Stimulated activated CD4-positive, alpha-beta T cell treated with anti-CD3 and anti-CD28 coated beads, Interleukin-1b, Interleukin-23, amount 100 ng/mL, for 48 hours (primary cell): ENCODE measurements around the gene MRPS18A.
"Not testable (repeated sequence)": the region's sequence is repeated elsewhere in the genome, so short reads cannot be mapped to it uniquely, and the experiment has no call there.

ENCODE experiments used
- DNase-seq: peaks from one replicate; pipeline ENCODE4 v3.0.0-alpha.2; 2020

MRPS18A gene

DNA sequence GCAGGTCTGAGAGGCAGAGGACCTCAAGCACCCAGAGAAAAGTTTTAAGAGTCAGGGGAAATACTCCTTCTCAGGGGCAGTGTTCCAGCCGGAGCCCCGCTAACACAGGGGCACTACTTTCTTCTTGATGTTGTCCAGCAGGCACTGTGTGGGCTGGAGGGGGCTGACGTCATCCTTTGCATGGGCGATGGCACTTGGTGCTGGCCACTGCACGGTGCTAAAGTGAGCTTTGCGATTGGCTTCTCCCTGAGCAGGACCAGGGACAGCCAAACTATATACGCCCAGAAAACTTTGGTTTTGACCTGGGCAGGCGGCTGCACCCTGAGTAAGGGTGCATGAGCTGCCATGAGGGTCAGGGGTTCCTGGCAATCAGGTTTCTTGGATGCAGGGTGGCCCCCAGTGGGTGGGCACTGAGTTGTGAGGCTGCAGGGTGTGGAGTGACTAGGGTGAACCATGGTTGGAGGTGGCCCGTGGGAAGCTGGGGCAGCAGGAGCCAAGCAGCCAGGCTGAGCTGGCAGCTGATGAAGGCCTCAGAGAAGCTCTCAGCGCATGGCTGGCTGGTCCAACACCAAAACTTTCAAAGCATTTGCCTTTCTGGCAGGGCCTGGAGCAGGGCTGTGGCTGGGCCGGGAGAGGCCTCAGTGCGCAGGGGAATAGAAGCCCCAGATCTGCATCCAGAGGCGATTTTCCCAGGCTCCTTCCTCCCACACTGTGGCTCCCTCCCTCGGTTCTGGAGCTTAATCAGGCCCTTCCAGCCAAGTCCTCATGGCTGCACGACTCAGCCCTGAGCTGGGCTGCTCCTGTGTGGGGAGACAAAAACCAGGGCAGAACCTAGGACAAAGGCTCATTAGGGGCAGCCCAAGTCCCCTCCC lies 18.3 kb downstream of the MRPS18A start:
- DNase-seq = no peak

DNA sequence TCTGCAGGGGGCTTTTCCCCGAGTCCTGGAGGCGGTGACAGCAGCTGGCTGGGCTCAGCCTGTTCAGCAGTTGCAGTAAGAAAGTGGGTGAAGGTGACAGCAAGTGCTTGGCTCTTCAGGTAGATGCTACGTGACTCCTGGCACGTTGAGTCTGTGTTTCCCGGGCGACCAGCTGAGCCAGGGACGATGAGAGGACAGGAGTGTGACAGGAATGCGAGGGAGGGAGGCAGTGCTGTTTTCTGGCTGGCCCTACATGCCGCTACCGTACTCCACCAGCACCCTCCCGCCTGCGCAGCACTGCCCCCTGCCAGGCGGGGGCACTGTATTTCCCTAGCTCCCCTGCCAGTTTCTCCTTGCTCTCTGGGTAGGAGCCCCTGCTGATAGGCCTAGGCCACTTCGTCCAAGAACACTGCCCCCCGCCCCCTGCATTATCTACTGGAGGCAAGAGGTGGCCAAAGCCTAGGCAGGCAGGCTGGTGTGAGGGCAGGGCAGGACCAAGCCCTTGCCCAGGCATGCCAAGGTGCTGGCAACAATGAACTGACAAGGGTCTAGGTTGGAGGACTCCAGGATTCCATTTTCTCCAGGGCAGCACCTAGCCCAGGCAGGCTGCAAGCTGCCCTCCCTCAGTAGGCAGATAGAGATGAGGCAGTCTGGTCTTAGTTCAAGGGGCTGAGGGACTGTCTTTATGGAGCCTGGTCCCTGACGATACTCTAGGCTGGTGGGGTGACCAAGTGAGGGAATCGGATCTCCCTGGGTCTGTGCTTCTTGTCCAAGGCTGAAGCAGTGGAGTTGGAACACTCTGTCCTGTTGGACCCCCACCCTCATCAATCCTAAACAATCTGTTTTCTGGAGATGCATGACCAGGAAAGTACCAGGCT lies 19.2 kb downstream of the MRPS18A start:
- DNase-seq = peak; percentile 59

DNA sequence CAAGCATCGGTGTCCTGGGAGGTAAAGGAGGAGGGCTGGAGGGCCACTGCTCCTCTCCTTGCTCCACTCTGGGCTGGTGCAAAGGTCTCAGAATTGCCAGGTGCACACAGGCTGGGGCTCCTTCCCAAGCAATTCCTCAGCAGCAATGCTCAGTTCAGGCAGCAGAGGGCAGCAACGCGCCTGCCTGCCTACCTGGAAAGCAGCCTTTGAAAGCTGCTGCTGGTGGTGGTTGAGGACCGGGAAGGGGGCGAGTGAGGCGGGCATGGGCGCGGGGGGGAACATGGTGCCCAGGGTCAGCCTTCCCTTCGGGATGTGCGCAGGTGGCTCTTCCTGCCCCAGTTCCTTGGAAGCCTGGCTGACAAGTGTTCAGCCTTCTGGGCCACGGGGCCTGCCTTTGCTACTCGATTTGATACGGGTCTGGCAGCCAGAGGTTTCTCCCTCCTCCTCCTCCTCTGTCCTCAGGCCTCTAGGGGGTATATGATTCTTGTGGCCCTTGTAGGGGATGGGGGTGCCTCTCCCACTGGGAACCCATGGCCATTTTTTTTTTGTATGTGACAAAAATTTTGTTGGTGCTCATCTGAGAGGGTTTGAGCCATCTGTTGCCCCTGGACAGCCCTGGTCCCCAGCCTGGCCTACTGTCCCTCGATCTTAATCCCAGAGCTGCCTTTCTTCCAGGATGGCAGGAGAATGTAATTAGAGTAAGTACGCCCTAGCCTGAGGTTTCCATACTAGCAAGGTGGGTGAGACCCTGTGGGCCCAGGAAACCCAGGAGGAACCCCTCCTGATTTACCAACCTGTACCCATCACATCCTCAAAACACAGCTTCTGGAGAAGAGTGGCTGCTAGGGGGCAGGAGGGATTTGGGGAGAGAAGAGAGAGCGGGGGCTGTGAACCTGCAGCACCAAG lies 20.1 kb downstream of the MRPS18A start:
- DNase-seq = peak; percentile 85

DNA sequence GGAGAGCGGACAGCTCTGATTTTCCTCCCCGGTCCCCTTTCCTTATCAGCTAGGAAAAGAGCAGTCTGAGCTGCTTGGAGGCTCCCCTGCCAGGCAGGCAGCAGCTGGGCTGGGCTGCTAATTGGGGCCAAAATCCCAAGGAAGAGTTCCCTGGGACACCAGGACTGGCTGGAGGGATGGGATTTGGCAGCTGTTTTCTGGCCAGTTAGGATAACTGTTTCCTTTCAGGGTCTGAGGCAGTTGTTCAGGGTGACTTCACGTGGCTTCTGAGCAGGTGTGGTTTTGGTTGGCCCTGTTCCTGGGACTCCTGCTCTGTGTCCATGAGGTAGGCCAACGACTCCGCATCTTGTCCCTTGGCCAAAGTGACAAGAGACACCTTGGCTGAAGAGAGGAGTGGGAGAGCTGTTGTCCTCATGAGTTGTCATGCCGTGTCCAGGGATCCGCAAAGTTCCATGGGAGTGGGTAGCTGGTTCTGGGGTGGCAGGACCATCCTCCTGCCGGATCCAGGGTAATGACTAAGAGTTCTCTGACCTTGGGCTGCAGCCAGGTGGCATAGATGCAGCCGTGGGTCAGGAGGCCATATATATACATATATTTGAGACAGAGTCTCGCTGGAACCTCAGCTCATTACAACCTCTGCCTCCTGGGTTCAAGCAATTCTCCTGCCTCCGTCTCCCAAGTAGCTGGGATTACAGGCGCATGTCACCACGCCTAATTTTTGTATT lies 21.2 kb downstream of the MRPS18A start:
- no peak for DNase-seq

DNA sequence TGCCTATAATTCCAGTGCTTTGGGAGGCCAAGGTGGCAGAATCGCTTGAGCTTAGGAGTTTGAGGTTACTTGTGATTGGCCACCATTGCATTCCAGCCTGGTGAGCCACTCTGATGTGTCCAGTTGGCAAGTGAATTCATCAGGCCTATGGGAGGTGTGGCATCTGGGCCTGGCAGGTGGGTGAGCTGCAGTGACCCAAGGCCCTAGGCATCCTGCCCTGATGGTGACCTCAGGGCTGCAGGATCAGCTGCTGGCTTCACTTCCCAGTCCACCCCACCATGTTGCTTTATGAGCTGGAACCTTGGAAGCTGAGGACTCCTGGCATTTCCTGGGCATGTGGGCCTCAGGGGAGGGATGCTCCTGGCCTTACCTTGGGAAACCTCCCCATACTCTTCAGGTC lies 22.2 kb downstream of the MRPS18A start:
- no peak for DNase-seq

DNA sequence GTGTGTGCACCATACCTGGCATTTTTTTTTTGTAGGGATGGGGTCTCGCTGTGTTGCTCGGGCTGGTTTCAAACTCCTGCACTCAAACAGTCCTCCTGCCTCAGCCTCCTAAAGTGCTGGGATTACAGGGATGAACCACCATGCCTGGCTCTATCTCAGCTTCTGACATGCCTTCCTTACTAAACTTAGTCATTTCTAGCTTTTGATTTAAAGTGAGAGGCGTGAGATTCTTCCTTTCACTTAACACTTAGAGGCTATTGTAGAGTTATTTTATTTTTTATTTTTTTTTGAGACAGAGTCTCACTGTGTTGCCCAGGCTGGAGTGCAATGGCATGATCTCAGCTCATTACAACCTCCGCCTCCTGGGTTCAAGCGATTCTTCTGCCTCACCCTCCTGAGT lies 24.6 kb downstream of the MRPS18A start:
- DNase-seq = not testable (repeated sequence)

DNA sequence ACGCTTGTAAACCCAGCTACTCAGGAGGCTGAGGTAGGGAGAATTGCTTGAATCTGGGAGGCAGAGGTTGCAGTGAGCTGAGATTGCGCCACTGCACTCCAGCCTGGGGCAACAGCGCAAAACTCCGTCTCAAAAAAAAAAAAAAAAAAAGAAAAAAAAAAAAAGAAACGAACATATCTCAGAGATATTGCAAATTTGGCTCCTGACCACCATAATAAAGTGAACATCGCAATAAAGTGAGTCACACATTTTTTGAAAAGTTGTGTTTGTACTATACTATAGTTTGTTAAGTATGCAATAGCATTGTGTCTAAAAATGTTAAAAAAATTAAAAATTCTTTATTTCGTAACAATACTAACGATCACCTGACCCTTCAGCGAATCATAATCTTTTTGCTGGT lies 29.4 kb downstream of the MRPS18A start:
- no peak for DNase-seq

DNA sequence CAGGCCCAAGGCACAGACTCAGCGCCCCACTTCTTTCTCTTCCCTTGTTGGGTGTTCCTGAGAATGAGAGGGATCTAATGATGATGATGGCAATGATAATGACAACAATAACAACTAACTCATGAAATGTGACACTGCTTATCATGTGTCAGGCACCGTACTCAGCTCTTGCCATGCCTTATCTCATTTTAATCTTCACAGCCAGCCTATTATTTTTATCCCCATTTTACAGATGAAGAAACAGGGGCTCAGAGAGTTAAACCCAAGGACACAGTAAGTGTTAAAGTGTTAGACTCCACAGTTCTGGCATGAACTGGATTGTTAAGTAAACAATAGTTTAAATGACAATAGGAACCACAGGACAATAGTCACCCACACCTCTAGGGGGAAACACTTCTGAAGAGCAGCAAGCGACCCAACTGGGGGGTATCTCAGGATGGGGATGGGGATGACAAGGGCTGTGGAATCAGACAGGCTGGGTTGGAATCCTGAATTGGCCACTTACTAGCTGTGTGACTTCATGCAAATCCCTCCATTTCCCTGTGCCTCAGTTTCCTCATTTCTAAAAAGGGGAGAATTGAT lies 30.3 kb downstream of the MRPS18A start:
- DNase-seq = no peak

DNA sequence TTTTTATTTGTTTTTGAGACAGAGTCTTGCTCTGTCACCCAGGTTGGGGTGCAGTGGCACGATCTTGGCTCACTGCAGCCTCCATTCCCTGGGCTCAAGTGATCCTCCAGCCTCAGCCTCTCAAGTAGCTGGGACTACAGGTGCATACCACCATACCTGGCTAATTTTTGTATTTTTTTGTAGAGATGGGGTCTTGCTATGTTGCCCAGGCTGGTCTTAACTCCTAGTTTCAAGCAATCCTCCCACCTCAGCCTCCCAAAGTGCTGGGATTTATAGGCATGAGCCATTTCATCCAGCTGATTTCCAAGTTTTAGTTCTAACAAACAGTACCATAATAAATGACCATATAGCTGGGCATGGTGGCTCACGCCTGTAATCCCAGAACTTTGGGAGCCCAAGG lies 34.8 kb downstream of the MRPS18A start:
- not testable (repeated sequence) for DNase-seq

DNA sequence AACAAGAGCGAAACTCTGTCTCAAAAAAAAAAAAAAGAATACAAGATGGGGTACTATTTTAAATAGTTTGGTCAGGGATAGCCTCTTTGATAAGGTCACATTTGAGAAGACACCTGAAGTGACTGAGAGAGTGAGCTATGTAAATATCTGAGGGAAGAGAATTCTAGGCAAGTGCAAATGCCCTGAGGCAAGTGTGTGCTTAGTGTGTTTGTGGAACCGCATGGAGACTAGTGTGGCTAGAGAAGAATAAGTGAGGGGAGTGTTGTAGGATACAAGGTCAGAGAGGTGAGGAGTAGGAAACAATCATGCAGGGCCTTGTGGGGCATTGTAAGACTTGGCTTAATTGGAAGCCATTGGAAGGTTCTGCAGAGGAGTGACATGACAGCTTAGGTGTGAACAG lies 39.3 kb downstream of the MRPS18A start:
- DNase-seq = no peak

DNA sequence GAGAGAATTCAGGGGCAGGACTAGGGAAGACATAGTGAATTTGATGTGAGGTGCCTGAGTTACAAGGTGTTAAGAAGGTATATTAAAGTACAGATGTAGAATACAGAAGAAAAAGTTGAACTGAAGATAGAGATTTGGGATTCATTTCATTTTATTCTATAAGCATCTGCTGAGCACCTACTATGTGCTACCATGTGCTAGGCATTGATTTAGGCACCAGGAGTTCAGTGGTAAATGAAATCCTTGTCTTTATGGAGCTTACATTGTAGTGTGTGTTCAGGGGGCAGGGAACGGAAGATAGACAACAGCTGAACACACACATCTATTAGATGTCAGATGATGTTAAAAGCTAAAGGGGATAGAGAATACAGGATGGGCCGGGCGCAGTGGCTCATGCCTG lies 40.0 kb downstream of the MRPS18A start:
- no peak for DNase-seq

DNA sequence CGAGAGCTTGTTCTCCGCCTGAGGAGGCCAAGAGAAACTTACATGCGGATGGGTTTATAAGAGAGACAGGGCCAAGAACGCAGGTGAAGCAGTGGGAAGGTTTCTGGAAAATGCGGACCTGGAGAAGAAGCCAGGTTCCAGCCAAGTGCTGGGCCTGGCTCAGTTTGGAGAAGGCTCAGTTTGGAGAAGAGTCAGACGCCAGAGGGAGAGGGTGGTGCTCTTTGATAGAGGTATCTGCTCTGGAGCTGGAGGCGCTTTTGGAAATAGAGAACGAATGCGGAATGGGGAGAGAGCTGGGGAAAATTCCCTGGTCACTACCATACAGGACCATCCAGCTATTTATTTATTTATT lies 42.0 kb downstream of the MRPS18A start:
- no peak for DNase-seq

DNA sequence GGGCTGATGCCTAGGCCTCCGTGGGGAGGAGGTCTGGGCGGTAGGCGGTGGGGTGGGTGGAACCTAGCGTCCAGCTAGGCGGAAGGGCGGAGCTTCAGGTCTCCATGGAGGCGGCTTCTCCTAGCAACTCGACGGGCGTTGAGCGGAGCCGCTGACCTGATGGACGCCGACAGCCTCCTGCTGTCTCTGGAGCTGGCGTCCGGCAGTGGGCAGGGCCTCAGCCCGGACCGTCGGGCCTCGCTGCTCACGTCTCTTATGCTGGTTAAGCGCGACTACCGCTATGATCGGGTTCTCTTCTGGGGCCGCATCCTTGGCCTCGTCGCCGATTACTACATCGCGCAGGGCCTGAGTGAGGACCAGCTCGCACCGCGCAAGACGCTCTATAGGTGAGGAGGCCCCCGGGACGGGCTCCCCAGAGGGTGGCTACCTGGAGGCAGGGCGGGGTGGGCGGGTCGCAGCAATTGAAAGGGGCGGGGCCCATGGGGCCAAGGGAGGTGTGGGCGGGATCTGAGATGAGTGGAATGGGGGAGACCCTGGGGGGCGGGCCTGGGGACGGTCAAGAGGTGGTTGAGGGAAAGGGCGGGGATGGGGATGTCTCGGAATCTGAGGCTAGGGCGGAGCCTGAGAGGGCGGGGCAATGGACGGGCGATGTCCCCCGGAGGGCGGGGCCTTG lies 42.5 kb downstream of the MRPS18A start, which contains the start of gene RSPH9:
Gene RSPH9 (plus strand): TSS at position 97 of the 673 bp plus-strand sequence. CDS start 63 bp downstream, at position 160.
- DNase-seq = peak; percentile 71

DNA sequence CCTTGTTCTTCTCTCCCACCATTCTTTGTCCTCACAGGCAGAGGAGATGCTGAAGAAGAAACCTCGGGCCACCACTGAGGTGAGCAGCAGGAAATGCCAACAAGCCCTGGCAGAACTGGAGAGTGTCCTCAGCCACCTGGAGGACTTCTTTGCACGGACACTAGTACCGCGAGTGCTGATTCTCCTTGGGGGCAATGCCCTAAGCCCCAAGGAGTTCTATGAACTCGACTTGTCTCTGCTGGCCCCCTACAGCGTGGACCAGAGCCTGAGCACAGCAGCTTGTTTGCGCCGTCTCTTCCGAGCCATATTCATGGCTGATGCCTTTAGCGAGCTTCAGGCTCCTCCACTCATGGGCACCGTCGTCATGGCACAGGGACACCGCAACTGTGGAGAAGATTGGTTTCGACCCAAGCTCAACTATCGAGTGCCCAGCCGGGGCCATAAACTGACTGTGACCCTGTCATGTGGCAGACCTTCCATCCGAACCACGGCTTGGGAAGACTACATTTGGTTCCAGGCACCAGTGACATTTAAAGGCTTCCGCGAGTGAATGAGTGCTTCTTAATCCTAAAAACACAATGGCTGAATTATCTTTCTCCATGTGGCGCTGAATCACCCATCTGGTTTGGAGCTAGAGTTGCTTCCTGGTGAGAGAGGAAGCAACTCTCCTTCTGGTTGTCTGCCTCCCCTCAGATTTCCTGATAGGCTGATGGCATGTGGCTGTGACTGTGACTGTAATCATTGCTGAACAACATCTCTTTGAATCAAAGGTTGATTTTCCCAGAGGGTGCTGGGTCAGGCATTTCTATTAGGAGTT lies 47.4 kb downstream of the MRPS18A start:
- DNase-seq = no peak

DNA sequence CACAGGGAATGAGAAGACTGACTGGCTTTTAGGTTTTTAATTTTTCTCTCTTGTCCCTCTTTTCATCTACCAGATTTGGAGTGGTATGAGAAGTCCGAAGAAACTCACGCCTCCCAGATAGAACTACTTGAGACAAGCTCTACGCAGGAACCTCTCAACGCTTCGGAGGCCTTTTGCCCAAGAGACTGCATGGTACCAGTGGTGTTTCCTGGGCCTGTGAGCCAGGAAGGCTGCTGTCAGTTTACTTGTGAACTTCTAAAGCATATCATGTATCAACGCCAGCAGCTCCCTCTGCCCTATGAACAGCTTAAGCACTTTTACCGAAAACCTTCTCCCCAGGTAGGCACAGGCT lies 51.3 kb downstream of the MRPS18A start:
- no peak for DNase-seq

DNA sequence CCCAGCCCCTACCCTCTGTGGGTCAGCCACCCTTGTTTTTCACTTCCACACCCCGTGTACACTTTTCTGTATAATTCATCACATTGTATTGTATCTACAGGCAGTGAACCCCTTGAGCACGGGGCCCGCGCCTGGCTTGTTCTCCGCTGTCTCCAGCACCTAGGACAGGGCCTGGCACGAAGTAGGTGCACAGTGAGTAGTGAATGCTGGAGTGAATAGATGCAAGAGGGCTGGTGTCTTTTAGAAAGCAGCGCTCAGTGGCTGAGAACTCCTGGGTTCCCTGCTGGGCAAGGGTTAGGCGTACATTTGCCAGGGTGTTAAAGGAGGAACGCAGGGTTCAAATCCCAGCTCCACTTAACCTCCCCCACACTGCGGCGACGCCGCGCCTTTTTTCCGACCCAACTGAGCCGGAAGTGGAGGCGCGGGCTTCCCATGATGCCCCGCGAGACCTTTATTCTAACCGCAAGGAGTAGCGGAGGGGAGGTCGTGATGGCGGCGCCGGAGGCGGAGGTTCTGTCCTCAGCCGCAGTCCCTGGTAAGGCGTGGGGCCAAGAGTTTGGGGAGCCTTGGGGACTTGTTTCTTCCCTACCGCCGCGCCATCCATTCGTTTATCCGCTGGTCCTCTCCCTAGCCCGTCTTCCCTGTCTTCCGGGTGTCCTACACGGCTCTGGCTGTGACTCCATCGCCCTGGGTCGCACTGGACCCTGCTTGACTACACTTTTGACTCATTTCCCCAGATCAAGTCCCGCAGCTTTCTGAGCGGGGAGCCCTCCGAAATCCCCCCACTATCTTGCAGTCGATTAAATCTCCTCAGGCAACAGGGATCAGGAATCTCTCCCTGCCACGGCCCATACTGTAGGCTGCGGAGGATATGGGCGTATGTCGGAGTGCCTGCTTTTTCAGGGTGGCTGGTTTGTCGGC lies 51.9 kb downstream of the MRPS18A start, which contains the start of gene MAD2L1BP:
Gene MAD2L1BP (plus strand): TSS at position 454 of the 921 bp plus-strand sequence. CDS start 36 bp downstream, at position 490.
- peak; percentile 85 for DNase-seq

DNA sequence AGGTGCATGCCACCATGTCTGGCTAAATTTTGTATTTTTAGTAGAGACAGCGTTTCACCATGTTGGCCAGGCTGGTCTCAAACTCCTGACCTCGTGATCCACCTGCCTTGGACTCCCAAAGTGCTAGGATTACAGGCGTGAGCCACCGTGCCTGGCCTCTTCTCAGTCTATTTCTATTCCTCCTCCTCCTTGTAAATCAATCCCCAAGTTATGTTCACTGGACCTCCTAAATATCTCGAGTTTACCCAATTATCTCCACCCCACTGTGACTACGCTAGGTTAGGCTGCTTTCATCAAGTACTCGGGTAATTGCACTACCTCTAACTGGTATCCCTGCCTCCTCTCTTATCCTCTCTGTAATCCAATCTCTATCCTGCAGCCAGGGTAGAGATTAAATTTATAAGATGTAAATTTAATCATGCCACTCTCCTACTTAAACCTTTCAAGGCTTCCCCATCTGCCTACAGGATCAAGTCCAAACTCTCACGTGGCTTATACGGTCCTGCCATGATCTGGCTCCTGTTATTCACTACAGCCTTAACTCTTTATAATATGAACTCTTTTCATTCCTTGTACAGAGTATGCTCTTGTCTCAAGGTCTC lies 52.8 kb downstream of the MRPS18A start:
- no peak for DNase-seq

DNA sequence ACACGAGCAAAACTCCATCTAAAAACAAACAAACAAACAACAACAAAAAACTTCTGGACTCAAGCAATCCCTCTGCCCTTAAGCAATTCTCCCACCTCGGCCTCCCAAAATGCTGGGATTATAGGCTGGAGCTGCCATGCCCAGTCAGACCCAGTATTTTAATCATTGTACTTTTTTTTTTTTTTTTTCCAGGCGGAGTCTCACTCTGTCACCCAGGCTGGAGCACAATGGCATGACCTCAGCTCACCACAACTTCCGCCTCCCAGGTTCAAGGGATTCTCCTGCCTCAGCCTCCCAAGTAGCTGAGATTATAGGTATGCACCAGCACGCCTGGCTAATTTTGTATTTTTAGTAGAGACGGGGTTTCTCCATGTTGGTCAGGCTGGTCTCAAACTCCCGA lies 54.6 kb downstream of the MRPS18A start:
- DNase-seq = not testable (repeated sequence)
